HUDEP-2 (cell line): Measurements from ENCODE around the gene ZFYVE1.
"Not testable (repeated sequence)": the region's sequence is repeated elsewhere in the genome, so short reads cannot be mapped to it uniquely, and the experiment has no call there.

Experiments used
- DNase-seq, 76 experiments: peaks; one replicate each; lab custom pipeline; 2025; ENCODE audit not compliant: unreplicated experiment in 76 of 76; lab: John Stamatoyannopoulos, UW

The ZFYVE1 gene, protein sequence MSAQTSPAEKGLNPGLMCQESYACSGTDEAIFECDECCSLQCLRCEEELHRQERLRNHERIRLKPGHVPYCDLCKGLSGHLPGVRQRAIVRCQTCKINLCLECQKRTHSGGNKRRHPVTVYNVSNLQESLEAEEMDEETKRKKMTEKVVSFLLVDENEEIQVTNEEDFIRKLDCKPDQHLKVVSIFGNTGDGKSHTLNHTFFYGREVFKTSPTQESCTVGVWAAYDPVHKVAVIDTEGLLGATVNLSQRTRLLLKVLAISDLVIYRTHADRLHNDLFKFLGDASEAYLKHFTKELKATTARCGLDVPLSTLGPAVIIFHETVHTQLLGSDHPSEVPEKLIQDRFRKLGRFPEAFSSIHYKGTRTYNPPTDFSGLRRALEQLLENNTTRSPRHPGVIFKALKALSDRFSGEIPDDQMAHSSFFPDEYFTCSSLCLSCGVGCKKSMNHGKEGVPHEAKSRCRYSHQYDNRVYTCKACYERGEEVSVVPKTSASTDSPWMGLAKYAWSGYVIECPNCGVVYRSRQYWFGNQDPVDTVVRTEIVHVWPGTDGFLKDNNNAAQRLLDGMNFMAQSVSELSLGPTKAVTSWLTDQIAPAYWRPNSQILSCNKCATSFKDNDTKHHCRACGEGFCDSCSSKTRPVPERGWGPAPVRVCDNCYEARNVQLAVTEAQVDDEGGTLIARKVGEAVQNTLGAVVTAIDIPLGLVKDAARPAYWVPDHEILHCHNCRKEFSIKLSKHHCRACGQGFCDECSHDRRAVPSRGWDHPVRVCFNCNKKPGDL

GRCh38 chr14:73026845-73027542 lies at the start of gene ZFYVE1:
Gene ZFYVE1 (minus strand): TSS chr14:73027106. CDS start chr14:73024508, 2,598 bp downstream.
- DNase-seq = peak; percentile 34 to 98 (median 94)

GRCh38 chr14:73069585-73069984 lies 42.7 kb upstream of the ZFYVE1 start:
- no peak for DNase-seq

- DNase-seq = peak in 33 of 76 experiments; percentile 1 to 71 (median 19)
Measured at GRCh38 chr14:73058922-73059673, 32.2 kb upstream of the ZFYVE1 start.

- peak; percentile 68 to 98 (median 92) for DNase-seq
Measured at GRCh38 chr14:73058224-73058921, 31.5 kb upstream of the ZFYVE1 start, which contains the start of gene RBM25. Gene RBM25 (plus strand): TSS chr14:73058534. CDS start chr14:73071642, 13,108 bp downstream.

DNA sequence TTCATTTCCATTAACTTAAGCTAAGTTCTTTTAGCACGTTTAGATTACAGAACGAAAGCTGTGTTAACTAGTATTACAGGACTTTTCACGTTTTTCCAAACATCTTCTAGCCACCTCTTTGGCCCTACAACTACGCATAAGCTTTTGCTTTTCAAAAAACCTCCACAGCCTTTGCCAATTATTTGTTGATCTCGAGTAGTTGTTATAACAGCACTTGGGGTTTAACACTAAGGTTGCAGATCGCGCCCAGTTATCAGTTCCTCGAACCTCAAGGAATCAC lies 31.0 kb upstream of the ZFYVE1 start:
- DNase-seq = no peak

- DNase-seq = no peak
Measured at GRCh38 chr14:73055251-73055650, 28.3 kb upstream of the ZFYVE1 start.

- no peak for DNase-seq
Measured at GRCh38 chr14:73049428-73049827, 22.5 kb upstream of the ZFYVE1 start.

DNA sequence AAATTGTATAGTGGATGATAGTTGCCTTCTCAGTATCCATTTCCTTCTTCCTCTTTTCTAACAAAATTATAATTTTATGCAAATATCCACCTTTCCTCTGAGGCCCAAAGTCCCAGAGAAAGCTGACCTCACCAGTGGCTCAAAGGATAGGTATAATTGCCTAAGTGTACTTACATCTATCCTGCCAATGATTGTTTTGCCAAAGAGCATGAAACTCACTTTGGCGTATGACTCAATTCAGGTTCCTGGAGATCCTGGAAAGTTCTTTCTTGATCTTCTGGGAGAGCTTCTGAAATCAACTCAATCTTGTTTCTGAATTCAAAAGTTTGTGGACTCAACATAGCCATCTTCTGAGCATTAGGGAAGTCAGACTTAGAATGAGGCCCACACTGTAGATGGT lies 20.9 kb upstream of the ZFYVE1 start:
- DNase-seq = no peak

- not testable (repeated sequence) for DNase-seq
Measured at GRCh38 chr14:73036706-73037450, 10.0 kb upstream of the ZFYVE1 start.

DNA sequence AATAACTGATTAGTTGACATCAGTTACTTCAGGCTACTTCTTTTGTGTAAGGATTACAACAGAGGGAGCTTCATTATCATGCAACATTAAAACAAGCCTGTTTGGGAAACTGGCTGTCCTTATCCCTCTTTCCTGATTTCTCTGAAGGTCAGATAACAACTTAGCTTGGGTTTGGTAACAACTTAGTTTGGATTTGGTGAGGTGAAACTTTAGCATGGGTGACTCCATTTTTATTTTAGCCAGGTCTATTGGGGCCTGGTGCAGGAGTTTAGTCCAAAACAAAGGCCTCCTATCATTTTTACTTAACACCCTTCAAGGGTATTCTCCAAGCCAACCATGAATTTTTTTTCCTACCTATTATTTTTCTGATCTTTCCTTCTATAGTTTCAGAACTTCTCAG lies 1.1 kb upstream of the ZFYVE1 start:
- no peak for DNase-seq

DNA sequence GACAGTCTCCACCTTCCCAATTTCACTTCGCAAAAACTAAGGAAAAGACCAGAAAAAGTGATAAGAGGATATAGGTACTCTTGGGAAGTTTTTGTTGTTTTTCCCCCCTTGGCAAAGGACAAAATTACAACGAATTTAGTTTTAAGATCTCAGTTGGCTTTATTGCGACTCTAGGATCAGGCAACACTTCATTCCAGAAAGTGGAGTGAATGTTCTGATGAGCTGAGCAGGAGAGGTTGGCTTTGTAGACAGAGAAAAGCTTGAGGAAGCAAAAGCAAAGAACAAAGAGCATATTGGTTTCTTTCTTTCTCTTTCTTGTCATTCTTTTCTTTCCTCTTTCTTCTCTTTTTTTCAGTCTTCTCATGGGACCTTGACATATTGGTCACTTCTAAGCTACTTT lies 640 bp upstream of the ZFYVE1 start:
- DNase-seq = no peak

GRCh38 chr14:73026243-73026844 lies 562 bp downstream of the ZFYVE1 start:
- no peak for DNase-seq

DNA sequence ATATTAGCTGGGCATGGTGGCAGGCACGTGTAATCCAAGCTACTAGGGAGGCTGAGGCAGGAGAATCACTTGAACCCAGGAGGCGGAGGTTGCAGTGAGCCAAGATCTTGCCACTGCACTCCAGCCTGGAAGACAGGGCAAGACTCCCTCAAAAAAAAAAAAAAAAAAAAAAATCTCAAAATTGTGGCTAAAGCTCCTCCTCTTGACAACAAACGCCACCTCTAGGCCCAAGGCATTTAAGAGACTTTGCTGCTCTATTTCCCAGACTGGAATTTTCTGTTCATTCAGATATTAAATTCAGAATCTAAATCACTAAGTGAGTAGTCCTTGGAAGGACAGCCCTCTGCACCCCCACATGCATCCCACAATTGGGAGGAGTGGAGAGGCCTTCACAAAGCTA lies 1.4 kb downstream of the ZFYVE1 start:
- no peak for DNase-seq

- DNase-seq = no peak
Measured at GRCh38 chr14:73022051-73022450, 4.9 kb downstream of the ZFYVE1 start.

- DNase-seq = not testable (repeated sequence)
Measured at GRCh38 chr14:73016011-73016410, 10.9 kb downstream of the ZFYVE1 start.

DNA sequence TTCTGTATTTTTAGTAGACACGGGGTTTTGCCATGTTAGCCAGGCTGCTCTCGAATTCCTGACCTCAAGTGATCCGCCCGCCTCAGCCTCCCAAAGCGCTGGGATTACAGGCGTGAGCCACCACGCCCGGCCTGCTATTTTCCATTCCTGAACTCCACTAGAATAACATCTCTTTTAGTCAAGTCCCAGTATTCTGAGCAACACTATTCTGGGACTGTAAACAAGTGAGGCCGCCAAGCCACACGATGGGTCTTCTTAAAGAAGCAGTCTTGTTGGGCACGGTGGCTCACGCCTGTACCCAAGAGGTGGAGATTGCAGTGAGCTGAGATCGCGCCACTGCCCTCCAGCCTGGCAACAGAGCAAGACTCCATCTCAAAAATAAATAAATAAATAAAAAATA lies 11.4 kb downstream of the ZFYVE1 start:
- DNase-seq = not testable (repeated sequence)

- no peak for DNase-seq
Measured at GRCh38 chr14:73014105-73014504, 12.8 kb downstream of the ZFYVE1 start.

DNA sequence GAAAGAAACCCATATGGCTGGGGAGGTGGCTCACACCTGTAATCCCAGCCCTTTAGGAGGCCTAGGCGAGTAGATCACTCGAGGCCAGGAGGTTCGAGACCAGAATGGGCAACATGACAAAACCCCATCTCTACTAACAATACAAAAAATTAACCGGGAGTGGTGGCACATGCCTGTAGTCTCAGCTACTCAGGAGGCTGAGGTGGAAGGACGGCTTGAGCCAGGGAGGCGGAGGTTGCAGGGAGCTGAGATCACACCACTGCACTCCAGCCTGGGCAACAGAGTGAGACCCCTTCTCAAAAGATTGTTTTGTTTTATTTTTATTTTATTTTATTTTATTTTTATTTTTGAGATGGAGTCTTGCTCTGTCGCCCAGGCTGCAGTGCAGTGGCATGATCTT lies 15.7 kb downstream of the ZFYVE1 start:
- not testable (repeated sequence) for DNase-seq

GRCh38 chr14:73008501-73008900 lies 18.4 kb downstream of the ZFYVE1 start:
- no peak for DNase-seq
